NCI-H1436 treated with DMSO at 0.1 percent for 48 hours (cell line): ENCODE results near the gene SH2D6.

Experiments used
- DNase-seq: peaks from one replicate; lab custom pipeline; 2025; lab: John Stamatoyannopoulos, UW

SH2D6 gene

DNA sequence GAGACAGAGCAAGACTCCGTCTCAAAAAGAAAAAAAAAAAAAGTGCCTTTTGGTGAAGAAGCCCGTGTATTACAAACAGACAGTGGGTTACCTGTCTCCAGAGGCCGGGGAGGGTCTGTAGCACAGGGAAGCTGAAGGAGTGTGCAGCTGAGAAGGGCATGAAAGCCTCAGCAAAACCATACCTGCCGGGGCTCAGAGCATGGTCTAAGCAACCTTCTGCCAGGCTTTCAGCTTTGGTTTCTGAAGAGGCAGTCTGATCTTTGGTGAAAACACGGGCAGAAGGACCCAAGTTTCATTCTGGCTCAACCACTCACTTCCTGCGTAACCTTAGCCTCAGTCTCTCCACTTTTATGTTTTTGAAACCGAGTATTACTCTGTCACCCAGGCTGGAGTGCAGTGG, 21.5 kb downstream of the SH2D6 start:
- DNase-seq: no peak

DNA sequence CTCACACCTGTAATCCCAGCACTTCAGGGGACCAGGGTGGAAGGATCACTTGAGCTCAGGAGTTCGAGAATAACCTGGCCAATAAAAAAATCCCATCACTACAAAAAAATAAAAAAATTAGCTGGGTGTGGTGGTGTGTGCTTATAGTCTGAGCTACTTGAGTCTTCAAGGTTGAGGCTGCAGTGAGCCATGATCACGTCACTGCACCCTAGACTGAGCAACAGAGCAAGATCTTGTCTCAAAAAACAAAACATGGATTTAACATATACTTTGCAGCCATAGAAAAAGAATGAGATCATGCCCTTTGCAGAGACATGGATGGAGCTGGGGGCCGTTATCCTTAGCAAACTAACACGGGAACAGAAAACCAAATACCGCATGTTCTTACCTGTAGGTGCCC, 22.2 kb downstream of the SH2D6 start:
- no peak for DNase-seq

- no peak for DNase-seq
Measured at GRCh38 chr2:85441864-85442263, 23.4 kb downstream of the SH2D6 start.

DNA sequence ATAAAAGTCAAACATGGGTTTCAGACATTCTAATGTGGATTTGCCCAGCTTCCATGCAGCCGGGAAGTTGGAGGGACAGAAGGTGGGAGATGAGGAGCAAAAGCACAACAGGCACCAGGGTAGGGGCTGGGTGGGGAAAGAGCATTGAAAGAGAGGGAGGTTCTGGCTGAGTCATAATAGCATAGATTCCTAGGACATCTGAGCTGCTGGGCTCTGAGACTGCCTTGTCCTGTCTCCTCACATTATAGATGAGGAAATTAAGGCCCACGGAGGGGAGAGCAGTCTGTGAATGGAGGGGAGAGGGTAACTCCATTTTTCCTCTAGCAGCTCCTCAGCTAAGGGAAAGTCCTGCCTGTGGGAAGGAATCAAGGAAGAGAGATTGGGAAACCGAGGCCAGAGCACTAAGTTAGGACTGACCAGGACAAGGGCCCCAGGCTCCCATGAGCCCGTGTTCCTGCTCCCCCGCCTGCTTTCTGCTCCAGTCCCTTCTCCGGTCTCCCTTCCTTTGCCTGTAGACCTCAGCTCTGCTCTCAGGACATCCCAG, 26.2 kb downstream of the SH2D6 start:
- no peak for DNase-seq

DNA sequence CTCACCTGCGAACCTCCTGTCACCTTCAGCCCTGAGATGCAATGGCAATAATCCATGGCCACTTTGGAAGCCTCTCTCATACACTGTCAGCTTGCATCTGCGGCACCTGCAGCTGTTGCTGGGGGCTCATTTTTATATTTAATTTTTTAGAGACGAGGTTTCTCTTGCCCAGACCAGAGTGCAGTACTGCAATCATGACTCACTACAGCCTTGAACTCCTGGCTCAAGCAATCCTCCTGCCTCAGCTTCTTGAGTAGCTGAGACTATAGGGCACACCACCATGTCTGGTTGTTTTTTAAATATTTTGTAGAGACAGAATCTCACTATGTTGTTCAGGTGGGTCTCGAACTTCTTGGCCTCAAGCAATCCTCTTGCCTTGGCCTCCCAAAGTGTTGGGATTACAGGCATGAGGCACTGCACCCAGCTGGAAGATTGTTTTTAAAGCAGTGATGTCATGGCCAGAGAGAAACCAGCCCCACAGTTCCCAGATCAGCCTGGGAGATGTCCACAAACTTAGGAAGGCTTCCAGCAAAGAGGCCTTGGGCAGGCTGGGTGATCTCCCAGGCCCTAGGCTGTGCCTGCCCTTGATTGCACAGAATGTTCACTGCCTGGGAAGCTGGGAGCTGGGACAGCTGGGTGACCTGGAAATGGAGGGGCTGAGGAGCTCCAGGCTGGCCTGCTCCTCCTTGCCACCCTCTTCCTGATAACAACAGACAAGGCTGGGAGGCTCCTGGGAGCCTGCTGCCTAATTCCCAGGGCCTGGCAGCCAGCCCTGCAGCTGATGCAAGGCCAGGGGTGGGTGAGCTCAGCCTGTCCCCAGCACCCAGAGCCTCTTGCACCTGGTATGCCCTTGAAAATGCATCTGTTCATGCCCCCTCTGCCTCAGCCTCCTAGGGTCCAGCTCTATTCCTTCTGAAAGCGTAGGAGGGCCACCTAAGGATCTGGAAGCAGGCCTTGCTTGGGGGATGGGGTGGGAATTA, 27.1 kb downstream of the SH2D6 start:
- no peak for DNase-seq

GRCh38 chr2:85446296-85447221, 28.0 kb downstream of the SH2D6 start:
- DNase-seq: no peak

GRCh38 chr2:85447222-85447585, 28.7 kb downstream of the SH2D6 start:
- no peak for DNase-seq

- no peak for DNase-seq
Measured at GRCh38 chr2:85448461-85449213, 30.1 kb downstream of the SH2D6 start.

DNA sequence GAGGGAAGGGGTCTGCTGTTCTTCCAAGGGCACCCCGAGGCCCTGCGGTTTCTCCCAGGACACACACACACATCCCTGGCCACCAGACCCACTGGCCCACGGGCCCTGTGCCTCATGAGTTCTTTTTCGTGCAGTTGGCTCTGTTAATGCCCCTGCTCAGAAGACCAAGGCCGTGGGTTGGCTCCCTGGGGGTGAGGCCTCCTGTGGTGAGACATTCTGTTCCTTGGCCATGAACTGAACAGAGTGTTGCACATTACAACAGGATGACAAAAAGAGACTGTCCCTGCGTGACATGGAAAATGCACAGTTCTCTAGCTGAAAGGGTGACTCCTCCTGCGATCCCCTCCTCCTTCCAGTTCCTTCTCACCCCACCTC, 30.7 kb downstream of the SH2D6 start:
- no peak for DNase-seq

DNA sequence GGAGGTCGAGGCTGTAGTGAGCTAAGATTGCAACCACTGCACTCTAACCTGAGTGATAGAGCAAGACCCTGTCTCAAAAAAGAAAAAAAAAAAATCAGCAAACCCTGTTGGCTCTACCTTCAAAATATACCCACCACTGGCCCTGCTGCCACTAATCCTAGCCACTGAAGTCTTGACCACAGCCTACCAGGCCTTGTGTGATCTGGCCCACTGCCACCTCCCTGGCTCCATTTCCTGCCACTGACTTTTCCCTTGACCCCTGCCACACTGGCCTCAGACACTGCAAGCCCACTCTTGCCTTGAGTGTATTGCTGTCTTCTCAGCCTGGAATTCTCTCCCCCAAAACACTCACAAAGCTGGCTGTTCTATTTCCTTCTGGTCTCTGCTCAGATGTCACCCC, 33.7 kb downstream of the SH2D6 start:
- no peak for DNase-seq

DNA sequence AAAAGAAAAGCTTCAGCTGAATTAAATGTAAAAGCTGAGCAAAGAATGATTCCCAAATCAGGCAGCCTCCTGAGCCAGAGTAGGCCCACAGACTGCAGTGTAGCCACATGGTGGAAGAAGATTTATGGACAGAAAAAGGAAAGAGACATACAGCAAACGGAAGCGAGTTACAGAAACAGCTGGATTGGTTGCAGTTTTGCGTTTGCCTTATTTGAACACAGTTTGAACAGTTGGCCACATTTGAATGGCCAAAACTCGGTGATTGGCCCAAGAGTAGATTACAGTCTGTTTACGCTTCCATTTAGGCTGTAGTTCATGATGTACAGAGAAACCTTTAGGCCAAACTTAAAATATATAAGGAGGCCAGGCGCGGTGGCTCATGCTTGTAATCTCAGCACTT, 35.1 kb downstream of the SH2D6 start:
- DNase-seq: no peak

- DNase-seq: no peak
Measured at GRCh38 chr2:85455552-85456090, 37.1 kb downstream of the SH2D6 start.

DNA sequence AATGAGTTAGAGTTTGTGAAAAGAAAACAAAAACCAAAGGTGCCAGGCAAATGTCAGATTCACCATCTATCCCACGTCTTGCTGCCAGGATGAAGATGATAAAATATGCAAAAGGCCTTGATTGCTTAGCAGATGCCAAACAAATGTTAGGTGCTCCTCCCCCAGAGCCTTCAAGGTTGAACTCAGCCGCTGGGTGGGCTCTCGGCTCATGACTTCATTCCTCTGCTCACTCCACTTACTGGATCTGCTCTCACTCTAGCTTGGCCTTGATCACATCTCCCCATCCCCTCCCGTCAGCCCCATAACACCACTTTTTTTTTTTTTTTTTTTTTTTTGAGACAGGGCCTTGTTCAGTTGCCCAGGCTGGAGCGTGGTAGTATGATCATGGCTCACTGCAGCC, 38.5 kb downstream of the SH2D6 start:
- DNase-seq: no peak

- no peak for DNase-seq
Measured at GRCh38 chr2:85457877-85458316, 39.4 kb downstream of the SH2D6 start.

GRCh38 chr2:85458601-85459563, 40.4 kb downstream of the SH2D6 start:
- DNase-seq: no peak

GRCh38 chr2:85459771-85460170, 41.3 kb downstream of the SH2D6 start:
- no peak for DNase-seq

GRCh38 chr2:85462322-85462721, 43.8 kb downstream of the SH2D6 start:
- DNase-seq: no peak

DNA sequence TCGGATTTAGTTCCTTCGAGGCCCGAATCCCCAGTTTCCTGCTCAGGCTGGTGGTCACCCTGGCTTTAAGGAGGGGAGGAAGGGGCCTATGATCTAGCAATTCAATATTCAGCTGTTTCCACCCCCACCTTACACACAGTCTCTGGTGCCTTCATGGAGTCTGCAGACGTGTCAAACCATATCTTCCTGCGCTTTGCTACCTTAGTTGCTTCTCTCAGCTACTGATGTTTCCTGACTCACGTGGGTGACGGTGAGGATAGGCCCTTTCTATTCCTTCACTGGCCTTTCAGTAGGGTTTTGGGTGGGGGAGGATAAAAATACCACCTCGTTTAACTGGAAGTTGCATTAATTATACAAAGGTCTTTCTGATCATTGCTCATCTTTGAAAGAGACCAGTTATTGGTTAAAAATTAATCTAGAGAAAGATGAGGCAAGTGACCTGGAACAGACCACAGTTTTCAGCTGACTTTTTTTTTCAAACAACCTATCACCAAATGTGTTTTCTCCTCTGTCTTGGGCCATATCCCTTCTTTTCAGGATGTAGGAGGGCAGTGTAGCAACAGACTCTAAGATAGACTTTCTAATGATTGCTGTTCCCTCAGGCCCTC, 49.7 kb downstream of the SH2D6 start:
- DNase-seq: no peak

- DNase-seq: no peak
Measured at GRCh38 chr2:85468704-85469349, 50.3 kb downstream of the SH2D6 start.
